WI38 (cell line): ENCODE data around the gene GRIK4.

Experiments used
- H3K4me3 ChIP-seq: 2 replicates; pipeline ENCODE4 v1.5.1; 2011; ENCODE audit warnings: low read depth, mild to moderate bottlenecking, control low read depth, low read length
- TF ChIP-seq, protein P1 (sequence below): IDR thresholded peaks from 2 replicates; pipeline ENCODE4 v1.5.1; 2012; ENCODE audit warnings: low read depth, mild to moderate bottlenecking, control low read depth, low read length

The GRIK4 gene

DNA sequence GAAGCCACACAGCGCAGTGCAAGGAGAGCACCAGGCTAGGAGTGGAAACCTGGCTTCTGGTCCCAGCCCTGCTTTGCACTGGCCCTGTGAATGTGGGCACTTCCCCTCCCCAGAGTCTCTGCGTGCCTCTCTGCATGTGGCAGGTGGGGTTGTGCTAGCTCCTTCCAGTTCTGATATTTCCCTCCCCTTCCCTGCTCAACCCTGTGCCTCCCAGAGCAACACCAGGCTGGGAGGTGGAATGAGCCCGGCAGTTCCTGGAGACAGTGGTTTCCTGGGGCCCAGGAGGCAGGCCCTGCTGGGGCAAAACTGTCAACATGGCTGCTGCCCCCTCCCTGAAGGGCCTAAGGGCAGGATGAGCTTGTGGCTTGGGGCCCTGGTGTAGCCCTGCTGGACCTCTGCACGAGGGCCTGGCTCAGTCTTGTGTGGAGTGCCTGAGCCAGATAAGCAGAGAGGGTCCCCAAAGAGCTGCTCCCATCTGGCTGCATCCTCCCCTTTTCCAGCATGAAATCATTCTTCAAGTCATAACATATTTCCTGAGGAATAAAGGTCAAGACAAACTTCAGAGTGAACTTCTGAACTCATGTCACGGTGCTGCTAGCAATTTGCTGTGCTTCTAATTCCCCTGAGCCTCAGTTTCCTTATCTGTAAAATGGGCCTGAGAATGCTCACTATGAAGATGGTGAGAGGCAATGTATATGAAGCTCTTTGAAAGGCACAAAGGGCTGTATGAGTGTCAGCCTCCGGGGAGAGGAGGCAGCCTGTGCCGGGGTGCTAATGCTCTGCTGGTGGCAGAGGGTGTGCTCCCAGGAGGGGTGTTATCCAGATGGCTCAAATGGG lies 116.0 kb downstream of the GRIK4 start:
- TF ChIP-seq, protein P1, sequence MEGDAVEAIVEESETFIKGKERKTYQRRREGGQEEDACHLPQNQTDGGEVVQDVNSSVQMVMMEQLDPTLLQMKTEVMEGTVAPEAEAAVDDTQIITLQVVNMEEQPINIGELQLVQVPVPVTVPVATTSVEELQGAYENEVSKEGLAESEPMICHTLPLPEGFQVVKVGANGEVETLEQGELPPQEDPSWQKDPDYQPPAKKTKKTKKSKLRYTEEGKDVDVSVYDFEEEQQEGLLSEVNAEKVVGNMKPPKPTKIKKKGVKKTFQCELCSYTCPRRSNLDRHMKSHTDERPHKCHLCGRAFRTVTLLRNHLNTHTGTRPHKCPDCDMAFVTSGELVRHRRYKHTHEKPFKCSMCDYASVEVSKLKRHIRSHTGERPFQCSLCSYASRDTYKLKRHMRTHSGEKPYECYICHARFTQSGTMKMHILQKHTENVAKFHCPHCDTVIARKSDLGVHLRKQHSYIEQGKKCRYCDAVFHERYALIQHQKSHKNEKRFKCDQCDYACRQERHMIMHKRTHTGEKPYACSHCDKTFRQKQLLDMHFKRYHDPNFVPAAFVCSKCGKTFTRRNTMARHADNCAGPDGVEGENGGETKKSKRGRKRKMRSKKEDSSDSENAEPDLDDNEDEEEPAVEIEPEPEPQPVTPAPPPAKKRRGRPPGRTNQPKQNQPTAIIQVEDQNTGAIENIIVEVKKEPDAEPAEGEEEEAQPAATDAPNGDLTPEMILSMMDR: no peak
- no peak overlapping the region for H3K4me3 ChIP-seq

DNA sequence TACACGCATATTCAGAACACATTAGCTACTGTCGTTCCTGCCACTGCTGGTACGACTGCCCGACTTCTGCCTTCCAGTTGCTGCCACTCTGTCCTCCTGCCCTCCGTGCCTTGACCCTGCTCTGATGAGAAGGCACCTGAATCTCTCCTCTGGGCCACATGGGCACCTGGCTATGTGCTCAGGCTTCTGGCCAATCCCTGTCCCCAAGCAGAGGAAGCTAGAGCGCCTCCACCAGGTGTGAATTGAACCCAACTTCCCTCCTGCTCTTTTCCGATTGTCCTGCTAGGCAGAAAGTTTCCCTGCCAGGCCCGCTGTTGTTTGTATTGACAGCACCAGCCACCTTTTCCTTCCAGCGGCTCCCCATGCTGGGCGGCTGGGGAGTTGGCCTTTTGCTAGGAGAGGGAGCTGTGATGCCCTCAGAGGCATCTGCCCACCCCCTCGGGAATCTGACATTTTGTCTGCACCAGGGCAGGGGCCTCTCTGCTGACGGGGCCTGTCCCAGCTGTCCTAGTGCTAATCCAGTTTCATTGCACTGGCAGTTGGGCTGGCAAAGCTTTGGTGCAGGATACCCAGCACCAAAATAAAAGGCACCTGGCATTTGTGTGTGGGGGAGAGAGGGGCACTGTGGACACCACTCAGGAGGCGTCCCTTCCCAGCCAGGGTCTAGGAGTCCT lies 118.0 kb downstream of the GRIK4 start:
- TF ChIP-seq, protein P1: no peak
- no peak overlapping the region for H3K4me3 ChIP-seq

DNA sequence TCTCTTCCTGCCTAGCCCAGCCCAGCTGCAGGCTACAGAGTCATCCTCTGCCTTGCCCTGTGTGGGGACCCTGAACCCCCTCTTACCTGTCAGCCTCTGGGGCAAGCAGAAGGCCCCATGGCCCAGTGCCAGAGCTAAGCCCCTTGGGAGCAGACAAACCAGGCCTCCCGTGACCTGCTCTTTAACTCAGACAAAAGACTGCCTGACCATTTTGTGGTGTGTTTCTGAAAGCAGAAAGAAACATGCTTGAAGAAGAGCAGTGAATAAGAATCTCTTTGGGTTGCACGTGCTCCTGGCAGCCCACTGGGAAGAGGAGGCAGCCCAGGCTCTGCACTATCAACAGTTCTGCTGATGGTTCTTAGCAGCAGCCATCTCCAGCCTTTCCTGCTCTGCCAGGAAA lies 118.6 kb downstream of the GRIK4 start:
- TF ChIP-seq, protein P1: no peak
- H3K4me3 ChIP-seq: no peak overlapping the region

DNA sequence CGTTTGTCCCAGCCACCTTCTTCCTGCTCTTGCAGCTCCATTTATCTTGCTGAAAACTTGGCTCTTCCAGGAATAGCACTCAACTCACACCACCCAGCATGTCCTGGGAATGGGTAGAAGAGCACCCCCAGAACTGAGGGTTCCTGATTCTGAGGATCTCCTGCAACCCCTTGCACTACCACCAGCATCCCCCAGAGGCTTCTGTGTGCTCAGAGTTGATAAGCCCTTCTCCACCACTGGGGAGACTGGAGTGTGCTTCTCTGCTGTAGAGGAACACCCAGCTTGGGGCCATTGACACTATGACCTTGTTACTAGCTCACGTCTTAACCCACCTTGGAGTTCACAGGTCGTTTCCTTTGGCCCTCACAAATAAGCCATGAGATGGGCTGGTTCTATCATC lies 121.0 kb downstream of the GRIK4 start:
- TF ChIP-seq, protein P1: peak; percentile 21; the same call in 1 of the 2 replicates
- no peak overlapping the region for H3K4me3 ChIP-seq

DNA sequence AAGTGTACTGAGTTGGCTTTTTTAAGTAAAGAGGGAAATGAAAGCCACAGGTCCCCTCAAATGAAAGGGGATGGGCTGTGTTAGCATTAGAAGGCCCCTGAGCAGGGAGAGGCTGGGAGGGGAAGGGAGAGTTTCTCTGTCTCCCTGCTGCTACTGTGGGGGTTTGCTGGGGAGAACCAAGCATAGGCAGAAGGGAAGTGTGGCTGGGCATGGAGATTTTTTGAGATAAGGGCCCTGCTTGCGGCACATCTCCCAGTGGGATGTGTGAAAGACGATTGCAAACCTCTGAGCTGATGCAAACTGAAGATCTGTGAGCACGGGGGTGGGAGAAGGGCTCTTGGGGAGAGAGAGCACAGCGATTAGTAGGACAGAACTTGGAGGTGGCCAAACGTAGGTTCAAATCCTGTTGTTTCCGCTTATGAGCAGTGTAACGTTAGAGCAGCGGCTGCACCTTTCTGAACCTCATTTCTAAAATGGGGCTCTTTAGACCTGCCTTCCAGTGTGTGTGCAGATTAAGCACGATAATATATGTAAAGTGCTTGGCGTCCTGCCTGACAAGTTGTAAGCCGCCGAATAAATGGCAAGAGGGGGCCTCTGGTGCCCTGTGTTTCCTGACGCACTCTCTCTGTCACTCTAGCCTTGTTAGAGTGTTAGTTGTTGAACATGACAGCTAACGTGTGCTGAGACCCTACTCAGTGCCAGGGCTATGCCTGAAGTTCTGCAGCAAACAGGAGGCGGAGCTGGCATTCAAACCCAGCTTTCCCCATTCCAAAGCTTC lies 122.3 kb downstream of the GRIK4 start:
- TF ChIP-seq, protein P1: no peak

DNA sequence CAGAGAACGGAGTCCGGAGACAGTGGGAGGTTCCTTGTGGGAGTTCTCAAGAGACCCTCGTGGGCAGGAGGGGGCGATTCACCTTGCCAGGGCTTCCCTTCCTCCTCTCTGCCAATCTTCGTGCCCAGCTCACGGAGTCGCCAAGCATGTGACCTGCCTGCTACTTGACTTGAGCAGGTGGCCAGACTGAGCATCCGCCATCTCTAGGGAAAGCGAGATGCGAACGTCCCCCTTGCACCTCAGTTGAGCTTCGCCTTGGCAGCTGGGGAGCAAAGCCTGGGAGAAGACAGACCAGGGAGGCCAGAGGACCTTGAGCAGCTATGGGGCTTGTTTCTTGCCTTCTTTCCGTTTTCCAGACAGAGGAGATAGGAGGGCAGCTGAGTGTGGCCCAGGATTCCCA lies 123.2 kb downstream of the GRIK4 start:
- TF ChIP-seq, protein P1: no peak
- no peak overlapping the region for H3K4me3 ChIP-seq

More for the DNA sequence above, 122.3 kb downstream of the GRIK4 start:
- H3K4me3 ChIP-seq: no peak overlapping the region
